Measurements from ENCODE around the gene TCERG1L.

TCERG1L gene

DNA sequence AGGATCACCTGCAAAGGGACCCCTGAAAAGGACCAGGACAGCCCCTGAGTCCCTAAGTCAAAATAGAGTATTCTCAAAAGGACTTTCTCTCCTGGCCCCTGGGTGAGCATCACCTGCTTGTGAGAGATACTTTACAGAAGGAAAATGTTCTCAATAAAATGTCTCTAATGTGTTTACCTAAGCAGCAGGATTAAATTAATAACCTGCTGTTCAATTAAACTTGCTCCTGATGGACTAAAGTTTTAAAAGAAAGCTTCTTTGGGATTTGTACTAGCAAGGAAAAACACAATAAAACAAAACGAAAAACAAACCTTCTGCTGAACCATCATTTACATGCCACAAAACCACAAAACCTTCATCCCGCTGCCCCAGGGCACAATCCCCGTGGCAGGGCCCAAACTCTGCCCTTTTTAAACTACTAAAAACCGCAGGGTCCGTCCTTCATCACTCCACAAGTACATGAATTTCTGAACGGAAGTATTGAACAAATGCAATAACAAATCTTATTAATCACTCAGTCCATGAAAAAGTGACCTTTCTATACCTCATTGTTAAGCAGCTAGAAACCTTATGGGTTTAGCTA is 197.7 kb downstream of the TCERG1L start:
- no peak for TF ChIP-seq GATA2 (IDR thresholded peaks at IDR 0.05; ENCODE audit: low read depth, low read length)
- no peak for TF ChIP-seq GATA3 (IDR thresholded peaks at IDR 0.05; ENCODE audit: low read depth, low read length)

DNA sequence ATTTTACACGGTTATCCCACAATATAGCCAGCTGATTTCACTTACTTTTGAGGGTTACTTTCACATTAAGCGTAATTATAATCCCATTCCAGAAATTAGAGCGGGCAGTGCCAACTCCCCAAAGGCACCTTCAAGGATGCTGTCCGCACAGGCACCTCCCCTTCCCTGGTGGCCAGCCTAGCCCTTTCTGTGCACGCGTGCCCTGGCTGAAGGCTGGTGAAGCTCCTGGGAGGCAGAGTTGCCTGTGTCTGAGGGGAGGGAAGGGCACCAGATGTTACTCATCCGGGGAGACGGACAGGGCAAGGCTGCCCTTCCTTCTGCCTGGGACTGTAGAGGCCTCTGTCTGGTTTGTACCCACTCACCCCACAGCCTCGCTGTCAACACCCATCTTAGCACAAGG is 198.4 kb downstream of the TCERG1L start:
- TF ChIP-seq GATA3 (IDR thresholded peaks at IDR 0.05; ENCODE audit: low read depth, low read length) (no peak), GATA2 (IDR thresholded peaks at IDR 0.05; ENCODE audit: low read depth, low read length) (no peak)

DNA sequence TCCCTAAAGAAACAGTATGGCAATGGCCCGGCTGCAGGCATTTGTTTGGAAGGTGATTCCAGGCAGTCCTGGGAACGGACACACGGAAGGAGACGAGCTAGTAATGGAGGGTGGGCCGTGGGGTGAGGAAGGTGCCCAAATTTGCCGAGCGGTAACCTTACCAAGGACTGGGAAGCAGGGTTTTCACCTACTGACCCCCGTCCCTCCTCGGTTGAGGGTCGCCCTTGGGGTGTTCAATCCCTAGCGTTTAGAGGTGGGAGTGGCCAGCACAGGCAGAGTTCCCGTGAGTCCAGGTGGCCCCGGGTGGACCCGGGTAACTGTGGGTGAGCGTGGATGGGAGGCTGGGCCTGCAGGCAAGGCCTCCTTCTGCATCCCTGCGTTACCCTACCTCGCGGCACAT is 198.8 kb downstream of the TCERG1L start:
- no peak for TF ChIP-seq GATA2 (IDR thresholded peaks at IDR 0.05; ENCODE audit: low read depth, low read length)
- TF ChIP-seq GATA3 (IDR thresholded peaks at IDR 0.05; ENCODE audit: low read depth, low read length), result no peak

DNA sequence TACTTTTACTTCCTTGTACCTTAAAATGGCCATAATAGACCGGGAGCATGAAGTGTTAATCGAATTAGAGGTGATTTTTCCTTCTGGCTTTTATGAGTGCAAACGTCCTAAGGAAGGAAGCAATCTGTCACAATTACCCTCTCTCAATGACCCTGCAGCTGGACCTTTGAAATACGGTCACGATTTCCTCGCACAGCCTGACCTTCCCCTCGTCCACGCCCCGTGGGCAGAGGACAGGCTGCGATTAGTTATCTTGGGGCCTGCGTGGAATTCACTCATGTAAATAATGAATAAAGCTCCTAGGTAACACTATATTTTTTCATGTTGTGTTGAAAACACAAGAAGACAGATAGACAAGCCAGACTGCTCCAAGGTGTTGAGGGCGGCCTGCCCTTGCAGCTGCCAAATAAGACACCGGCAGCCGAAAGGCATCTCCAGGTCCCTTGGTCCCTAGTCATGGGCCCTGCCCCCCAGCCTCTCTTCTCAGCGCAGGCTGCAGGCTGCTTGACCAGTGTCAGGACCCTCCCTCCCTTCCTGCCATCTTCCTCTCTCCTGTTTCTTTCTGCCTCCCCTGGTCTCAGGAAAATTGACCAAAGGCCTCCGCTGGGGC is 199.9 kb downstream of the TCERG1L start:
- TF ChIP-seq GATA2 (IDR thresholded peaks at IDR 0.05; ENCODE audit: low read depth, low read length) (no peak), GATA3 (IDR thresholded peaks at IDR 0.05; ENCODE audit: low read depth, low read length) (no peak)

DNA sequence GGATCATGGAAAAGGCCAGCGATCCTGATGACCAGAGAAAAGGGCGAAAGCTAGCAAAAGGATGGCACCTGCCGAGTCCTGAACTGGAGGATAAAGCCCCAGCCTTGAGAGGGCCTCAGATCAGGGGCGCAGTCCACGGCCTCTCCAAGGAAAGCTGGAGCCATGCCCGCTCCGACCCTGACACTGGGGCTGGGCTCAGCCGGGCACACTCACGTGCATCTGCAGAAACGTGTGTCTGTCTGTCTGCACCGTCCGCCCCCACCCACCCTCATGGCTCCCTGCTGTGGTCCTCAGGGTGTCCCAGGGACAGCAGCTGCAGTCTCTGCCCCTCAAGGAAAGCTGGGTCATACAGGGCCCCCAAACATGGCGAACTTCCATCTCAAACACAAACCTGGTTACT is 200.5 kb downstream of the TCERG1L start:
- TF ChIP-seq GATA3 (IDR thresholded peaks at IDR 0.05; ENCODE audit: low read depth, low read length) (no peak), GATA2 (IDR thresholded peaks at IDR 0.05; ENCODE audit: low read depth, low read length) (no peak)

DNA sequence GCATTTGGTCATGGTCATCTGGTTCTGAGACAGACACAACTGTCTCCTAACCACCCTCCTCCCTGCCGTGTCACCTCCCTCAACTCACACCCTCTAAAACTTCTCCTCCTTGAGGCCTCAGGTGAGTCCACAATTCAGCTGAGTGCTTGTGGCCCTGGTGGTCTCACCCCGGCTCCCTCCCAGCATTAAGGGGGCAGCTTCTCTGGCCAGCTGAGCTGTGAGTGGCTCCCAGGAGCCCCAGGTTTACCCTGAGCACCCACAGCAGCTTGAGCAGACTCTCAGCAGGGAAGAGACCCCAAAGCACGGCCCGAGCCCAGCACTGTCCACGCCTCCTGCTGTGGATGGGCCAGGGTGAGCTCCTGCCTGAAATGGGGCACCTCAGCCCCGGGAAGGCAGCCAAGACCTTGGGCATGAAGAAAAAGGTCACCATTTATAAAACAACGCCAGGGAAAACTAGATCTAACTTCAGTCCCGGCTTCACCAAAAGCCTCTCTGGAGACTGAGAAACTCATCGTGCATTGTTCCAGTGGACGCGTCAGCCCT is 201.2 kb downstream of the TCERG1L start:
- TF ChIP-seq GATA3 (IDR thresholded peaks at IDR 0.05; ENCODE audit: low read depth, low read length) (no peak), GATA2 (IDR thresholded peaks at IDR 0.05; ENCODE audit: low read depth, low read length) (no peak)

DNA sequence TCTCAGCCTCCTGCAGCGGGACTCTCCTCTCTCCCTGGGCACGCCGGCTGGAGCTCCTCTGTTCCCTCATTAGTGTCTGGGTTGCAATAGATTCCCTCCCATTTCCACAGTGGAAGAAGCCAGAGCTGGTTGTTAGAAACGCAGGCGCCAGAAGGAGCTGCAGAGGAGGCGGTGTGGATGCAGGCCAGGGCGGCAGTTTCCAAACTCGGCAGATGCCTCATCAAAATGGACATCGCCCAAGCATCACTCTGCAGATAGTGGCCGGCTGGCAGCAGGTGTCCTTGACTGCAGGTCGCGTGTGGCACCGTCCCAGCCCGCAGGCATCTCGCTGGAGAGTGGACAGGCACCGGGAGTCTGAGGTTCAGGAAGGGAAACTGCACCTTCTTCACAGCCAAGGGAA is 201.8 kb downstream of the TCERG1L start:
- TF ChIP-seq GATA3 (IDR thresholded peaks at IDR 0.05; ENCODE audit: low read depth, low read length) (no peak), GATA2 (IDR thresholded peaks at IDR 0.05; ENCODE audit: low read depth, low read length) (no peak)

DNA sequence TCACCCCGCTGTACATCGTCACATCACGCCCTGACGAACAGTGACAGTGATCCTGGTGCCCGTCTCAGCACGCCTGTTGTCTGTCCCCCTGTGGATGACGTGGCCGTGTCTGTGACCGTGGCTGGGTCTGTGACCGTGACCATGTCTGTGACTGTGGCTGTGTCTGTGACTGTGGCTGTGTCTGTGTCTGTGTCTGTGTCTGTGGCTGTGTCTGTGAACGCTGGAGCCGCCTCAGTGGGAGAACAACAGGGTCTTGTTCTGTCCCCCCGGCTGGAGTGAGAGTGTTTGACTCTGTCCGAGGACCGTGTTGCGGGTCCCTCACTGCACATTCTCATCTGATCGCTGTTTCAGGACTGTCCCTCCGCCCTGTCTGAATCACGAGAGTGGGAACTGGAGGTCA is 202.2 kb downstream of the TCERG1L start:
- TF ChIP-seq GATA3 (IDR thresholded peaks at IDR 0.05; ENCODE audit: low read depth, low read length) (no peak), GATA2 (IDR thresholded peaks at IDR 0.05; ENCODE audit: low read depth, low read length) (no peak)

DNA sequence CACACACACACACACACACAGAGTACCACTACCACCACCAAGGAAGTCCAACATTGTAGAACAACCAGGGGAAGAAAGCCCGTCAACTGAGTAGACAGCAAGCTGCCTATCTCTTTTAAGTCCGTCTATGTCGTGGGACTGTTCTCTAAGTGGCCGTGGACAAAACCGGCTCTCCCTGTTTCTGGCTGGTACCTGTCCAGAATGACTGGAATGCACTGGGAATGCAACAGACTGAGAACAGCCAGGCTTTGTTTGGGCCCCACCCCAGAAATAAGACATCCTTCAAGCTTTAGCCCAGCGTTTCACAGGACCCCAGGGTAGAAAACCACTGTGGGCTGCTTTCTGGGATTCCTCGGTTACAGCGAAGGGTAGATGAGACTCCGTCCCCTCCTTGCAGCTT is 203.6 kb downstream of the TCERG1L start:
- TF ChIP-seq GATA2 (IDR thresholded peaks at IDR 0.05; ENCODE audit: low read depth, low read length), result no peak
- TF ChIP-seq GATA3 (IDR thresholded peaks at IDR 0.05; ENCODE audit: low read depth, low read length), result no peak

DNA sequence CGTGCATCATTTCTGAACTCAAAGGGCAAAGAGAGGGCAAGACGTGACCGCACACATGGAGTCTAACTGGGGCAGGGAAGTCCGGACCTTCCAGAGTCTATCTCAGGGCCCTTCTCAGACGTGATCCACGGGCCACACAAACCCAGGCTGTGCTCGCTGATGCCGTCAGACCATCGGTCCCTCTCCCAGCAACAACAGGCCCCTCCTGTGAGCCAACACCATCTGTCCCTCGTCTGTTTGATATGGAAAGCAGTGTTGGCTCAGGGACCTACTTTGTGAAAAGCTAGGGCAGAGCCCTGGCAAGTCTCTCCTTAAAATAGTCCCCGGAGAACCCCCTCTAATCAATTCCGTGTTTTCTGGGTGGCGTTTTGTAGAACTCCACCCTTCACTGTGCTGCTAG is 208.8 kb downstream of the TCERG1L start:
- TF ChIP-seq GATA2 (IDR thresholded peaks at IDR 0.05; ENCODE audit: low read depth, low read length), result no peak

DNA sequence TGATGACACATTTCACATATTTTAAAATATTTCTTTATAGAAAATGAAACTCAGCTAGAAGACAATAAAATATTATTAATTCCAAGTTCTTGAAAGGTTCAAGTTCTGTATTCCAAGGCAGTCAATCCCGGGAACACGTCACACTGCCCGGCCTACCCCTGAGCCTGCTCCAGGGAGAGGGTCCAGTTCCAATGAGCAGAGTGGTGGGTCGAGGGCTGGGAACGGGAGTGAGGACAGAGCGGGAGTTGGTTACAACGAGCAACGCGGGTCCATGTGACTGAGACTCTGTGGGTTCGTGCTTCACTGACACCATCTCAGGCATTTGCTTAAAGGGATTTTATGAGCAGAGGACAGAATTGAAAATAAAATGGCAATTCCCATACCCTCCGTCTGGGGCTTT is 209.4 kb downstream of the TCERG1L start:
- TF ChIP-seq GATA2 (IDR thresholded peaks at IDR 0.05; ENCODE audit: low read depth, low read length) (no peak), GATA3 (IDR thresholded peaks at IDR 0.05; ENCODE audit: low read depth, low read length) (no peak)

DNA sequence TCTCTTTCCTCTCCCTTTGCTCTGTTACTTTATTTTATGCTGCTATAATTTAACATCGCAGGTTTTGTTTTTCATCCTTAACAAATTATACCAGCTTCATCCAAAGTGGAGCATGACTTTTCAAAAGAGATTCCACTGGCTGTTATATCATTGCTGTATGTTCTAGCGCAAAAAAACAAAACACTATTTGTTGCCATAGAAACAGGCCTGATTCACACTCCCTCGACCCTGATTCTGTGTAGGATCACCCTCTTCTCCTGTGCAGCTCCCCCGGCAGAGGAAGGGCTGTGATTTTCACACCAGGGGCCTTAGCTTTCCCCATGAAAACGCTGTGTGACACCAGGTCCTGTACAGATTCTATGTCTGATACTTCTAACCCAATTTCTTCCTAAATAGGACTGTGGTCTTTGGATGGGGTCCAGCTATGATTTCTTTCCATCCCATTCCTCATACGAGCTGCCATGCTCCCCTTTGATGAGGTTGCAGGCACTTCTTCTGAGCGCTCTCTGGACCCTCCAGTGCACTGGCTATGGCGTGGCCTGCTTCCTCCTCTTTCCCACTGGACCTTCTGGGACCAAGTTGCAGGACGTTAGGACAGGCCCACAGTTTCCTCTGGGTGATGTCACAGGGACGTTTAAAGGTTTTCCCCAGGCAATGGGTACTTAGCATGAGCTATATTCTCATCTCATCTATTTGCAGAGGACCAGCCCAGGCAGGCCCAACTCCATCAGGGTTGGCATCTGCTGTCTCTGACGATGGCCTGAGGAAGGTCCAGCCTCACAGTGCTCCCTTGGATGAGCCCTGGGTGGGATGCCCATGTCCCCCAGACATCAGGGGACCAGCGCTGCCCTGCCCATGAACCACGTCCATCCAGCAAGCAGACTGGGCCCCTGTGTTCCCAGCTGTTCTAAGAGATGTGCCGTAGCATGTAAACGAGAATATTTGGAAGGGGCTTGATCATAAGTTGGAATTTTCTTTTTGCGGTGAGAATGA is 210.8 kb downstream of the TCERG1L start:
- TF ChIP-seq GATA2 (IDR thresholded peaks at IDR 0.05; ENCODE audit: low read depth, low read length), result peak; percentile 43

DNA sequence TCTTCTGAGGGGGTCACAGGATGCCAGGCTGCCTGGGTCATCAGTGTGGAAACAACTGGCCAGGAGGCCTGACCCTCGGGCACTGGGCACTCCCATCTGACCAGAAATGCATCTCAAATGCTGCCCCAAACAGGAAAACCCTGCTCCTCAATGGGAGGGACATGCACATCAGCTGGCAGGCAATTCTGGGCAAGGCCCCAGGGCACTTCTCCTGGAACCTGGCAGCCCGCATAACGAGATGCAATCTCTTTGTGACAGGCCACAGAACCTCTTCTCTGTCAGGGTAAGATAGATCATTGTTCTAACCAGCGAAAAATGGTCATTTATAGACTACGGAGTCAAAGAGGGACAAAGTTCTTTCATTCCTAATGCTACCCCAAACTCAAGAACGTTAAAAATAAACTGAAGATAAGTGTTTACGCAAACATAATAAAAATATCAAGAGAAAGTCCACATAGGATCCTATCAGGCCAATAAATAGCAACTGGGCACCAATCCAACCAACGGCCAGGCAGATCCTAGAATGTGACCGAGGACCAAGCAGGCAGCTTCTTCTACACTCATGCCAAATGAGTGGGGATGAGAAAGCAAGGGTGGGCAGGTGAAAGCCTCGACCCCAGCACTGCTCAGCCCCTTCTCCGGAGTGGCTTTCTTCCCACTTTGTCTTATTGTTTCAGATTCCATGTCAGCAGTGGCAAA is 212.3 kb downstream of the TCERG1L start:
- TF ChIP-seq GATA2 (IDR thresholded peaks at IDR 0.05; ENCODE audit: low read depth, low read length) (peak; percentile 92), GATA3 (IDR thresholded peaks at IDR 0.05; ENCODE audit: low read depth, low read length) (no peak; the same call in none of the 2 replicates)

DNA sequence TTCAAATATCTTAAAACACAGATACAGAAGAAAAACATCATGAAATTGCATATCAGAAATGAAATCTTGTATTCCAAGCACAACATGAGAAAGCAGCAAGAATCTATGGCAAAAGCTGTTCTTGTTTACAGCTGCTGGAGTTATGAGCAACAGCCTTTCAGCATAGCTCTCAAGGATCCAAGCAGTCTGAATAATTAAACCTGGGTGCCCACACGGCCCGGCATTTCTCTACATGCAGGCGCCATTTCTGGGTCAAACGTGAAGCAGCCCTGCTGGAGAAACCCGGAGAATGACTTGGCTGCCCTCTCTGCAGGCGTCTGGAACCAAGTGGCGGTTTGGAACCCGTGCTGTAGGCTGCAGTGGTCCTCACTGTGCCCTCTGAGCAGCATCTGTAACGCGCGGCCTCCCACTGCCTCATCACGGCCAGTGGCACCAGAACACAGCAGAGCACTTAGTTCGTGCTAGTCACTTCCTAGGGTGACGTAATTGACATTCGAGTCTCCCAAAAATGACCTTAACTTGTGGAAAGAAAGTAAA is 213.0 kb downstream of the TCERG1L start:
- no peak for TF ChIP-seq GATA2 (IDR thresholded peaks at IDR 0.05; ENCODE audit: low read depth, low read length)
- no peak for TF ChIP-seq GATA3 (IDR thresholded peaks at IDR 0.05; ENCODE audit: low read depth, low read length)
